Adrenal gland (tissue), 12 donors: Measurements from ENCODE around the gene MIF4GD. TPM values are rescaled to one million over a fixed set of nuclear protein-coding genes. Genes with fewer than 3 reads are reported as not detected.

Experiments
- DNase-seq, 7 donors: peaks; one replicate each; pipeline ENCODE4 v3.0.0-alpha.2; 2019 to 2020
- H3K27ac ChIP-seq, 5 donors: fragments of 200-600 bp; sonication (generic) in 4 of 5; 1 replicate in 3 of 5; 2 replicates in 2 of 5; pipeline versions ENCODE4 v1.5.1 to v1.8.0; 2016 to 2020; ENCODE audit warnings: mild to moderate bottlenecking in 1 of 5
- H3K27me3 ChIP-seq: fragments of 200-600 bp; 2 replicates; pipeline ENCODE4 v1.8.0; 2021
- H3K36me3 ChIP-seq, 2 donors: fragments of 200-600 bp; replicated peaks in 1 of 2; 1 replicate in 1 of 2; 2 replicates in 1 of 2; pipeline versions ENCODE4 v1.5.1 to v1.8.0; 2018 to 2022
- H3K4me1 ChIP-seq, 2 donors: fragments of 200-600 bp; replicated peaks in 1 of 2; 1 replicate in 1 of 2; 2 replicates in 1 of 2; pipeline versions ENCODE4 v1.5.1 to v1.8.0; 2018 to 2021
- H3K4me3 ChIP-seq, 4 donors: fragments of 200-600 bp; sonication (generic) in 3 of 4; one replicate each; pipeline ENCODE4 v1.5.1; 2016 to 2018
- H3K9me3 ChIP-seq, 3 donors: fragments of 200-600 bp; sonication (generic) in 1 of 3; replicated peaks in 1 of 3; 1 replicate in 2 of 3; 2 replicates in 1 of 3; pipeline versions ENCODE4 v1.5.1 to v1.8.0; 2016 to 2021
- CTCF ChIP-seq, 6 experiments: fragments of 450-650 bp in 4 of 6; fragments of 200-600 bp in 2 of 6; sonication (generic) in 1 of 6; IDR thresholded peaks; 1 replicate in 5 of 6; 2 replicates in 1 of 6; pipeline versions ENCODE4 v1.5.1 to v1.8.0; 2016 to 2021; ENCODE audit warnings: antibody characterized with exemption in 6 of 6, mild to moderate bottlenecking in 2 of 6, moderate library complexity in 1 of 6
- POLR2A ChIP-seq, 2 donors: fragments of 450-650 bp; IDR thresholded peaks; one replicate each; pipeline ENCODE4 v1.6.1; 2017; ENCODE audit warnings: antibody characterized with exemption in 2 of 2, mild to moderate bottlenecking in 2 of 2, moderate library complexity in 1 of 2
- WGBS, 4 donors: extraction: QIAGEN DNeasy Blood & Tissue Kit in 2 of 4; methylation state at CpG; one replicate each; pipeline versions ENCODE4 v1.1.5 to v1.1.7; 2013 to 2017; 5-methylcytosine and 5-hydroxymethylcytosine counted together
- intact Hi-C, 2 donors: fragments of 100-400 bp; cut with DNase I; formaldehyde crosslinking; loops; one replicate each; pipeline versions ENCODE4 v1.14.1 to v1.15.0; 2022 to 2023
- polyA plus RNA-seq, 3 donors: library from polyadenylated mRNA; stranded (reverse); fragments of 200-250 nt in 2 of 3; fragments of 350-450 nt in 1 of 3; fragmentation: Illumina TruSeq in 1 of 3; extraction: RNeasy Lipid Tissue Mini Kit (QIAGEN cat#74804) in 1 of 3; gene quantifications; one replicate each; pipeline ENCODE4 v1.2.3, GENCODE V29; 2013 to 2014
- total RNA-seq, 9 donors: library from RNA; depleted of rRNA in 4 of 9; stranded (reverse); fragments of >200 nt in 4 of 9; fragments of 120-200 nt in 1 of 9; fragmentation: NEBNext Ultra II Directional in 1 of 9; extraction: Animal tissue kit (Norgen Biotek cat#: 25700) in 1 of 9; gene quantifications; one replicate each; pipeline versions ENCODE4 v1.1.0 to v1.2.4, GENCODE V29; 2013 to 2023
- donor health status: healthy with polysubstance abuse.
- donor health status: Bipolar disorder and iron deficiency.
- donor health status: DM: yes; HTN: yes; CAD: no.
- donor health status: DM: no; HTN: no; CAD: no.
- donor health status: DM: no; HTN: no; CAD: no.
- donor health status: DM: yes; HTN: yes; CAD: no.

Gene MIF4GD
- total and polyA plus RNA-seq, 12 donors = 9.2 to 53.0 (median 21.2) TPM

GRCh38 chr17:75241996-75242460 lies 29.0 kb downstream of the MIF4GD start:
- TF ChIP-seq POLR2A (IDR thresholded peaks at IDR 0.05) (no peak), CTCF (IDR thresholded peaks at IDR 0.05) (no peak)
- no peaks in the 10 kb centered on the region for H3K9me3 ChIP-seq
- WGBS, 4 donors = 40 to 63% (median 53%) methylated on average over 2 to 15 of the region's 15 CpGs
- H3K27me3 ChIP-seq = no peaks in the 10 kb centered on the region
- intact Hi-C loops = no loop called here
- H3K4me3 ChIP-seq = no peak overlapping the region
- H3K36me3 ChIP-seq = peaks cover 0 to 91% of the 10 kb centered on the region in 2 donors
- H3K27ac ChIP-seq = peak overlapping the region in 3 of 5 donors; percentile 16 to 67 (median 54)
- DNase-seq = peak; percentile 52 to 84 (median 80)
- H3K4me1 ChIP-seq = no peaks in the 10 kb centered on the region

GRCh38 chr17:75241502-75241901 lies 29.5 kb downstream of the MIF4GD start:
- Histone ChIP-seq H3K4me1 (no peaks in the 10 kb centered on the region), H3K9me3 (no peaks in the 10 kb centered on the region), H3K4me3 (no peak overlapping the region), H3K27ac (peak overlapping the region in 2 of 5 donors; percentile 54 to 67), H3K36me3 (peaks cover 0 to 96% of the 10 kb centered on the region in 2 donors), H3K27me3 (no peaks in the 10 kb centered on the region)
- DNase-seq = no peak
- WGBS, 4 donors = 92 to 98% (median 95%) methylated on average over 7 to 9 of the region's 9 CpGs
- intact Hi-C loops = no loop called here
- TF ChIP-seq POLR2A (IDR thresholded peaks at IDR 0.05) (no peak), CTCF (IDR thresholded peaks at IDR 0.05) (no peak)

DNA sequence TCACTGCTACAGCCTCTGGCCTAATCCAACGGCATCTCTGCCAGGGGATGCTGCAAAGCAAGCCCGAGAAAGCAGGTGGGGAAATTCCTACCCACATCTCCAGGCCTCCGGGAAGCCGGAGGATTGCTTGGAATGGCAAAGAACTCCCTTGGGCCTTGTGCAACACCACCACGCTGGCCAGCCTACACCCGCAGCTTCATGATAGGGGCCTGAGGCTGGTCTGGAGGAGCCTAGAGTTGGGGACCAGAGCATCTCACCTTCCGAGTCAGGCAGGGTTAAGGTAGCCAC lies 29.9 kb downstream of the MIF4GD start:
- no peak for TF ChIP-seq POLR2A (IDR thresholded peaks at IDR 0.05)
- no peak for TF ChIP-seq CTCF (IDR thresholded peaks at IDR 0.05)
- Histone ChIP-seq H3K27ac (peak overlapping the region in 2 of 5 donors; percentile 59 to 67), H3K27me3 (no peaks in the 10 kb centered on the region), H3K9me3 (no peaks in the 10 kb centered on the region), H3K4me3 (no peak overlapping the region), H3K4me1 (no peaks in the 10 kb centered on the region), H3K36me3 (peaks cover 0 to 98% of the 10 kb centered on the region in 2 donors)
- no peak for DNase-seq
- intact Hi-C loops = no loop called here
- WGBS, 4 donors = 78 to 92% (median 90%) methylated on average over 1 to 7 of the region's 7 CpGs

GRCh38 chr17:75240394-75241142 lies 30.5 kb downstream of the MIF4GD start:
- peaks cover 0 to 96% of the 10 kb centered on the region in 2 donors for H3K36me3 ChIP-seq
- H3K27ac ChIP-seq = peak overlapping the region in 2 of 5 donors; percentile 59 to 67
- peak in 5 of 7 donors; percentile 26 to 81 (median 36) for DNase-seq
- intact Hi-C loops = no loop called here
- TF ChIP-seq POLR2A (IDR thresholded peaks at IDR 0.05) (no peak), CTCF (IDR thresholded peaks at IDR 0.05) (peak in 4 of 6 experiments; percentile 18 to 49 (median 42))
- H3K4me3 ChIP-seq = no peak overlapping the region
- H3K4me1 ChIP-seq = no peaks in the 10 kb centered on the region
- WGBS, 4 donors = 63 to 72% (median 64%) methylated on average over 11 to 23 of the region's 23 CpGs
- H3K27me3 ChIP-seq = no peaks in the 10 kb centered on the region
- no peaks in the 10 kb centered on the region for H3K9me3 ChIP-seq
